Right atrium auricular region (tissue), 2 donors: ENCODE data around the gene ZSWIM5. TPM values are rescaled to one million over a fixed set of nuclear protein-coding genes. Genes with fewer than 3 reads are reported as not detected.
"Not testable (repeated sequence)": the region's sequence is repeated elsewhere in the genome, so short reads cannot be mapped to it uniquely, and the experiment has no call there.

Experiments
- DNase-seq: peaks from one replicate; pipeline ENCODE4 v3.0.0-alpha.2; 2019; ENCODE audit warnings: low spot score
- H3K27ac ChIP-seq, 2 donors: fragments of 200-600 bp; sonication (generic); 1 replicate in 1 of 2; 2 replicates in 1 of 2; pipeline ENCODE4 v1.5.1; 2016 to 2019
- H3K27me3 ChIP-seq, 2 donors: fragments of 200-600 bp; sonication (generic); one replicate each; pipeline versions ENCODE4 v1.5.1 to v1.6.0; 2017 to 2019
- H3K36me3 ChIP-seq: fragments of 200-600 bp; sonication (generic); one replicate; pipeline ENCODE4 v1.5.1; 2016
- H3K4me1 ChIP-seq, 2 donors: fragments of 200-600 bp; sonication (generic); one replicate each; pipeline versions ENCODE4 v1.5.1 to v1.6.0; 2017 to 2019
- H3K4me3 ChIP-seq, 2 donors: fragments of 200-600 bp; sonication (generic); 1 replicate in 1 of 2; 2 replicates in 1 of 2; pipeline ENCODE4 v1.5.1; 2017 to 2019; ENCODE audit warnings: mild to moderate bottlenecking in 1 of 2, moderate library complexity in 1 of 2
- H3K9me3 ChIP-seq, 2 donors: fragments of 200-600 bp; sonication (generic); one replicate each; pipeline ENCODE4 v1.5.1; 2019
- total RNA-seq, 2 donors: library from RNA; depleted of rRNA; stranded (reverse); fragments of >200 nt; gene quantifications; one replicate each; pipeline ENCODE4 v1.1.0, GENCODE V29; 2016
- TF ChIP-seq, protein P1 (sequence below), 2 donors: fragments of 200-600 bp; sonication (generic); IDR thresholded peaks; one replicate each; pipeline ENCODE4 v1.5.1; 2019; ENCODE audit warnings: antibody characterized with exemption in 2 of 2

ZSWIM5 gene
- total RNA-seq, 2 donors from 2014 or later = 1.2 to 1.7 TPM

- Histone ChIP-seq H3K27ac (no peak overlapping the region), H3K36me3 (no peaks in the 10 kb centered on the region), H3K27me3 (no peaks in the 10 kb centered on the region), H3K9me3 (no peaks in the 10 kb centered on the region), H3K4me3 (no peak overlapping the region), H3K4me1 (no peaks in the 10 kb centered on the region)
- no peak for DNase-seq
- TF ChIP-seq, protein P1, sequence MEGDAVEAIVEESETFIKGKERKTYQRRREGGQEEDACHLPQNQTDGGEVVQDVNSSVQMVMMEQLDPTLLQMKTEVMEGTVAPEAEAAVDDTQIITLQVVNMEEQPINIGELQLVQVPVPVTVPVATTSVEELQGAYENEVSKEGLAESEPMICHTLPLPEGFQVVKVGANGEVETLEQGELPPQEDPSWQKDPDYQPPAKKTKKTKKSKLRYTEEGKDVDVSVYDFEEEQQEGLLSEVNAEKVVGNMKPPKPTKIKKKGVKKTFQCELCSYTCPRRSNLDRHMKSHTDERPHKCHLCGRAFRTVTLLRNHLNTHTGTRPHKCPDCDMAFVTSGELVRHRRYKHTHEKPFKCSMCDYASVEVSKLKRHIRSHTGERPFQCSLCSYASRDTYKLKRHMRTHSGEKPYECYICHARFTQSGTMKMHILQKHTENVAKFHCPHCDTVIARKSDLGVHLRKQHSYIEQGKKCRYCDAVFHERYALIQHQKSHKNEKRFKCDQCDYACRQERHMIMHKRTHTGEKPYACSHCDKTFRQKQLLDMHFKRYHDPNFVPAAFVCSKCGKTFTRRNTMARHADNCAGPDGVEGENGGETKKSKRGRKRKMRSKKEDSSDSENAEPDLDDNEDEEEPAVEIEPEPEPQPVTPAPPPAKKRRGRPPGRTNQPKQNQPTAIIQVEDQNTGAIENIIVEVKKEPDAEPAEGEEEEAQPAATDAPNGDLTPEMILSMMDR (IDR thresholded peaks at IDR 0.05) = no peak
Observed at GRCh38 chr1:45084562-45084961, 121.8 kb downstream of the ZSWIM5 start.

DNA sequence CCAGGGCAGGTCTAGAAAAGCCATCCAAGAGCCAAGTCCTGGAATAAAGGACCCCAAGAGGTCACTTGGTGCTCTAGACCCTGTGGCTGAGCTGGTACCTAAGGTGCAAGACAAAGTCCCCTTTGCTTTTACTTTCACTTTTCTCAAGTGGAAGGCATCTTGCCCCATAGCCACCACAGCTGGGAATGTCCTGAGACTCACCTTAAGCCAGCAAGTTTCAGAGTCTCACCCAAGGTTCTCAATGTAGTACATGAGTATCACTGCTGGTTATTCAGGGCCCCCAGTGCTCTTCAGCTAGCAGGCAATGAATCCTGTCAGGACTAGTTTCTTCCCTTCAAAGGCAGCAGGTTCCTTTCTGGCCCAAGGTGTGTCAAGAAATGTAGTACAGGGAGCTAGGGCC is 126.9 kb downstream of the ZSWIM5 start:
- Histone ChIP-seq H3K36me3 (no peaks in the 10 kb centered on the region), H3K27ac (no peak overlapping the region), H3K9me3 (no peaks in the 10 kb centered on the region), H3K27me3 (no peaks in the 10 kb centered on the region), H3K4me3 (no peak overlapping the region), H3K4me1 (no peaks in the 10 kb centered on the region)
- DNase-seq = no peak
- TF ChIP-seq, protein P1 (IDR thresholded peaks at IDR 0.05) = no peak

GRCh38 chr1:45076959-45077358 is 129.4 kb downstream of the ZSWIM5 start:
- H3K27me3 ChIP-seq, H3K9me3 ChIP-seq, DNase-seq, H3K4me1 ChIP-seq, H3K36me3 ChIP-seq, H3K4me3 ChIP-seq, H3K27ac ChIP-seq: not testable (repeated sequence)

DNA sequence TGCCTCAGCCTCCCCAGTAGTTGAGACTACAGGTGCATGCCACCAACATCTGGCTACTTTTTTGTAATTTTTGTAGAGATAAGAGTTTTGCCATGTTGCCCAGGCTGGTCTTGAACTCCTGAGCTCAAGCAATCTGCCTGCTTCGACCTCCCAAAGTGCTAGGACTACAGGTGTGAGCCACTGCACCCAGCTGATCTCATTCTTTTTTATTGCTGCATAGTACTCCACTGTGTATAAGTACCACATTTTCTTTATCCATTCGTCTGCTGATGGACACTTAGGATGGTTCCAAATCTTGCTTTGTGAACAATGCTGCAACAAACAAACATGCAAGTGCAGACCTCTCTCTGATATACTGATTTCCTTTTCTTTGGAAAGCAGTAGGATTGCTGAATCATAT is 134.8 kb downstream of the ZSWIM5 start:
- H3K4me1 ChIP-seq = no peaks in the 10 kb centered on the region
- H3K27me3 ChIP-seq = no peaks in the 10 kb centered on the region

DNA sequence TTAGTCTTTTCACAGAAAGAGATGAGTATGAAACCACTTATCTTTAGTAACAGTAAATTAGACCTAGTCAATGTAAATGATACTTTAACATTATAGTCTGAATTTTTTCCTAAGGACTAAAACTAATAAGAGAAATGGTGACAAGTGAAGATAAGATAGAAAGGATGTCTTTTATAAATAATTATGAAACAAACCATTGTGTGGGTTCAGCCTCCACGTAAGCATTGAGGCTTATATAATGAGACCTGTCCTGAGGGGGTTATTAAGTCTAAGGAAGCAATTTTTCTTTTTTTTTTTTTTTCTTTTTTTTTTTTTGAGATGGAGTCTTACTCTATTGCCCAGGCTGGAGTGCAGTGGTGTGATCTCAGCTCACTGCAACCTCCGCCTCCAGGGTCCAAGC is 138.6 kb downstream of the ZSWIM5 start:
- TF ChIP-seq, protein P1 (IDR thresholded peaks at IDR 0.05) = no peak
- Histone ChIP-seq H3K27me3 (no peaks in the 10 kb centered on the region), H3K4me3 (no peak overlapping the region), H3K9me3 (peaks cover 0 to 4% of the 10 kb centered on the region in 2 donors), H3K4me1 (no peaks in the 10 kb centered on the region), H3K36me3 (no peaks in the 10 kb centered on the region), H3K27ac (no peak overlapping the region)
- no peak for DNase-seq

More for the DNA sequence above, 134.8 kb downstream of the ZSWIM5 start:
- TF ChIP-seq, protein P1 (IDR thresholded peaks at IDR 0.05) = no peak
- Histone ChIP-seq H3K4me3 (no peak overlapping the region), H3K27ac (no peak overlapping the region), H3K9me3 (no peaks in the 10 kb centered on the region), H3K36me3 (no peaks in the 10 kb centered on the region)
- DNase-seq = no peak

DNA sequence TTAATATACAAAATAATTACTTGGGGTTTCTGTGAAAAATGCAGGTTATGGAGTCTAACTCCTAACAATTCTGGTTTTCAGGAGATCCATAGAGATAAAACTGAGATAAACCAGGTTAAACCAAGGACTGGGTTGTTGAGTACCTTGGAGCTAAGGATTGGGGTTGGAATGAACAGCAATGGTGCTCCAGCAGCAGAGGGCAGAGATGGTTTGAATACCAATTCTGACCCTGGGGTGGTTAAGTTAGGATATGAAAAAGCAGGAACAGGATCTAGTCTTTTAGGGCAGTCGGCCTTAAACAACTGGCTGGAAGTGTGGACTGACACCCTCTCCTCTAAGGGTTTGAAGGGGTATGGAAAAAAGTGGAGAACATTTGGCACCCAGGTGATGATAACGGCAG is 141.3 kb downstream of the ZSWIM5 start:
- no peak overlapping the region for H3K27ac ChIP-seq
- no peak overlapping the region for H3K4me3 ChIP-seq
- TF ChIP-seq, protein P1 (IDR thresholded peaks at IDR 0.05) = no peak
- H3K4me1 ChIP-seq = no peaks in the 10 kb centered on the region
- peaks cover 0 to 4% of the 10 kb centered on the region in 2 donors for H3K9me3 ChIP-seq
- no peaks in the 10 kb centered on the region for H3K27me3 ChIP-seq
- no peaks in the 10 kb centered on the region for H3K36me3 ChIP-seq
- DNase-seq = no peak

GRCh38 chr1:45062463-45062862 is 143.9 kb downstream of the ZSWIM5 start:
- not testable (repeated sequence) for H3K4me1 ChIP-seq, DNase-seq, H3K27me3 ChIP-seq, H3K27ac ChIP-seq, H3K4me3 ChIP-seq, H3K36me3 ChIP-seq, H3K9me3 ChIP-seq
